HL-60 (cell line): ENCODE measurements around the gene MRPL48.

Experiments used
- DNase-seq, 2 experiments: peaks; one replicate each; pipeline ENCODE4 v3.0.0-alpha.2; 2010 to 2020; ENCODE audit warnings: low read depth in 1 of 2, low spot score in 1 of 2
- H3K27ac ChIP-seq: fragments of 250-450 bp; sonication (Bioruptor Pico); replicated peaks from 2 replicates; pipeline ENCODE4 v1.5.1; 2020; ENCODE audit warnings: mild to moderate bottlenecking, moderate library complexity
- H3K27me3 ChIP-seq: fragments of 250-450 bp; sonication (Bioruptor Pico); 2 replicates; pipeline ENCODE4 v1.5.1; 2021; ENCODE audit warnings: mild to moderate bottlenecking, moderate library complexity; ENCODE audit not compliant: insufficient read depth, poor library complexity, severe bottlenecking
- H3K4me3 ChIP-seq: replicated peaks from 2 replicates; pipeline ENCODE4 v1.5.1; 2011; ENCODE audit warnings: mild to moderate bottlenecking, control low read depth, low read length; ENCODE audit not compliant: insufficient read depth
- GABPA ChIP-seq: IDR thresholded peaks from 2 replicates; pipeline ENCODE4 v1.6.1; 2012; ENCODE audit warnings: low read depth
- POLR2AphosphoS5 ChIP-seq: IDR thresholded peaks from 2 replicates; pipeline ENCODE4 v1.6.1; 2012; ENCODE audit warnings: low read depth
- REST ChIP-seq: IDR thresholded peaks from 2 replicates; pipeline ENCODE4 v1.6.1; 2012; ENCODE audit warnings: low read depth; ENCODE audit not compliant: insufficient replicate concordance
- SPI1 ChIP-seq: IDR thresholded peaks from 2 replicates; pipeline ENCODE4 v1.6.1; 2012; ENCODE audit warnings: low read depth, mild to moderate bottlenecking, borderline replicate concordance
- TF ChIP-seq, protein P1 (sequence below): IDR thresholded peaks from one replicate; pipeline ENCODE4 v1.5.1; 2011; ENCODE audit warnings: low read length, control low read depth, inconsistent platforms; ENCODE audit not compliant: insufficient read depth

Gene MRPL48

GRCh38 chr11:73755670-73756069 is 32.0 kb upstream of the MRPL48 start:
- Histone ChIP-seq H3K4me3 (no peak overlapping the region), H3K27me3 (no peaks in the 10 kb centered on the region), H3K27ac (no peak overlapping the region)
- DNase-seq = no peak
- no peak for TF ChIP-seq GABPA
- no peak for TF ChIP-seq SPI1
- TF ChIP-seq, protein P1, sequence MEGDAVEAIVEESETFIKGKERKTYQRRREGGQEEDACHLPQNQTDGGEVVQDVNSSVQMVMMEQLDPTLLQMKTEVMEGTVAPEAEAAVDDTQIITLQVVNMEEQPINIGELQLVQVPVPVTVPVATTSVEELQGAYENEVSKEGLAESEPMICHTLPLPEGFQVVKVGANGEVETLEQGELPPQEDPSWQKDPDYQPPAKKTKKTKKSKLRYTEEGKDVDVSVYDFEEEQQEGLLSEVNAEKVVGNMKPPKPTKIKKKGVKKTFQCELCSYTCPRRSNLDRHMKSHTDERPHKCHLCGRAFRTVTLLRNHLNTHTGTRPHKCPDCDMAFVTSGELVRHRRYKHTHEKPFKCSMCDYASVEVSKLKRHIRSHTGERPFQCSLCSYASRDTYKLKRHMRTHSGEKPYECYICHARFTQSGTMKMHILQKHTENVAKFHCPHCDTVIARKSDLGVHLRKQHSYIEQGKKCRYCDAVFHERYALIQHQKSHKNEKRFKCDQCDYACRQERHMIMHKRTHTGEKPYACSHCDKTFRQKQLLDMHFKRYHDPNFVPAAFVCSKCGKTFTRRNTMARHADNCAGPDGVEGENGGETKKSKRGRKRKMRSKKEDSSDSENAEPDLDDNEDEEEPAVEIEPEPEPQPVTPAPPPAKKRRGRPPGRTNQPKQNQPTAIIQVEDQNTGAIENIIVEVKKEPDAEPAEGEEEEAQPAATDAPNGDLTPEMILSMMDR = no peak
- TF ChIP-seq REST = no peak
- TF ChIP-seq POLR2AphosphoS5 = no peak

- DNase-seq = peak in 1 of 2 experiments; percentile 63
- no peak for TF ChIP-seq GABPA
- TF ChIP-seq, protein P1 = no peak
- TF ChIP-seq POLR2AphosphoS5 = no peak
- no peak for TF ChIP-seq REST
- no peak for TF ChIP-seq SPI1
- Histone ChIP-seq H3K27ac (no peak overlapping the region), H3K27me3 (no peaks in the 10 kb centered on the region), H3K4me3 (no peak overlapping the region)
Measured at GRCh38 chr11:73757598-73757997, 30.1 kb upstream of the MRPL48 start.

GRCh38 chr11:73758451-73758850 is 29.2 kb upstream of the MRPL48 start:
- no peak overlapping the region for H3K27ac ChIP-seq
- TF ChIP-seq GABPA = no peak
- TF ChIP-seq, protein P1 = no peak
- TF ChIP-seq REST = no peak
- TF ChIP-seq SPI1 = no peak
- TF ChIP-seq POLR2AphosphoS5 = no peak
- H3K4me3 ChIP-seq = peak overlapping the region; percentile 95
- DNase-seq = no peak
- no peaks in the 10 kb centered on the region for H3K27me3 ChIP-seq
